Measurements from ENCODE around the gene ZNF536.

The ZNF536 gene

DNA sequence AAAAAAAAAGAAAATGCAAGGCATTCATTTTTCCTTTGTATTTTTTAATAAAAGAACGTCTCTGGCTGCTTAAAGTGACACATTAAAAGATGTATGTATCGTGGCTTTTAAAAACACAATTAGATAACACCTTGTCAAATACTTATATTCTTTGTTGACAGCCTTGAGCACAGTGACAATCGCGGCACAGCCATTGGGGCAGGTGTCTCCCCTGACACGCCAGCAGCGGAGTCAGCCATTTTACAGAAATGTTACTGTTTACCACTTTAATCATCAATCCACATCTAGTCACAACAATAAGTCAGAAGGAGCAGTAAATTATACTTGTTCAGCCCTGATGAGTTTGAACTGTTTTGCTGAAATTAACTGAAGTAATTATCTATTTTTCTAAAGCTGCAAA lies 224.1 kb downstream of the ZNF536 start:
- H3K4me3 ChIP-seq (ENCODE audit: low read length), result no peak overlapping the region
- no peak for TF ChIP-seq ZNF274 (IDR thresholded peaks at IDR 0.05; ENCODE audit: low read depth, low read length)

DNA sequence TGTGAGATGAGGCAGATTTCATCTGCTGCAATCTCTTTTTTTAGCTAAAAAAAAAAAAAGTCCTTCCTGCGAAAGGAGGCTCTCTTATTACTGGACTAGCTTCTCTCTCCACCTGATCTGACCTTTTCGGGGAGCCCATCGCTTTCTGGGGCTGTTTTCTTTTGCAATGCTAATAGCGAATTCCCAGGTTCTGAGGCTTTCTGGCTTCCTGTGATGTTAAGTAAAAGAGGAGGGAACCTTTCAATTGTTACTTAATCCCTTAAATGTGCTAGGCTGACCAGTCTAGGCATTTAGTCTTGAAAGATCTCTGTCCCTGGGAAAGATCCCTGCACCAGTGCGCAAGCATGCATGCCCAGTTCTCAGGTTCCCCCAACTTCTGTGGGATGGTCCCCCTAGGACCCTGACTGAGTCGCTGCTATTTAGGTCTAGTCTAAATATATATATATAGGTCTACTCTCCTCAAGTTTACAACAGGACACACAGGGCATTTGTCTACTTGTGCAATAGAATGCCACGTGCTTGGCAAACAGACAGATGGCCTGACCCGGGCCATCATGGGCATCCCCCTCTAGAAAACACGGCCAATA lies 224.7 kb downstream of the ZNF536 start:
- TF ChIP-seq ZNF274 (IDR thresholded peaks at IDR 0.05; ENCODE audit: low read depth, low read length), result no peak
- no peak overlapping the region for H3K4me3 ChIP-seq (ENCODE audit: low read length)

DNA sequence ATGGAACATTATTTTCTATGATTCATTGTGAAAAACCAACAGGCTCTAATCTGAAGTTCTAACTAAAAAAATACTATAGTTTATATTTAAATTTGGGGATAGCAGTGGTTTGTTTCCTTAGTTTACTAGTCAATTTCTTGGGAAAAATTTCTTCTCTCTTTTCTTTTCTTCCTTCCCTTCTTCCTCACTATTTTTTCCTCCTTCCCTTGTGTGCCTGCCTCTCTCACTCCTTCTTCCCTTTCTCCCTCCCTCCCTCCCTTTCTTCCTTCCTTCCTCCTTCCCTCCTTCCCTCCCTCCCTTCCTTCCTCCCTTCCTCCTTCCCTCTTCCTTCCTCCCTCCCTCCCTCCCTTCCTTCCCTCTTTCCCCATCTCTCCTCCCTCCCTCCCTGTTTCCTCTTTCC lies 226.5 kb downstream of the ZNF536 start:
- H3K4me3 ChIP-seq (ENCODE audit: low read length), result no peak overlapping the region
- no peak for TF ChIP-seq ZNF274 (IDR thresholded peaks at IDR 0.05; ENCODE audit: low read depth, low read length)

DNA sequence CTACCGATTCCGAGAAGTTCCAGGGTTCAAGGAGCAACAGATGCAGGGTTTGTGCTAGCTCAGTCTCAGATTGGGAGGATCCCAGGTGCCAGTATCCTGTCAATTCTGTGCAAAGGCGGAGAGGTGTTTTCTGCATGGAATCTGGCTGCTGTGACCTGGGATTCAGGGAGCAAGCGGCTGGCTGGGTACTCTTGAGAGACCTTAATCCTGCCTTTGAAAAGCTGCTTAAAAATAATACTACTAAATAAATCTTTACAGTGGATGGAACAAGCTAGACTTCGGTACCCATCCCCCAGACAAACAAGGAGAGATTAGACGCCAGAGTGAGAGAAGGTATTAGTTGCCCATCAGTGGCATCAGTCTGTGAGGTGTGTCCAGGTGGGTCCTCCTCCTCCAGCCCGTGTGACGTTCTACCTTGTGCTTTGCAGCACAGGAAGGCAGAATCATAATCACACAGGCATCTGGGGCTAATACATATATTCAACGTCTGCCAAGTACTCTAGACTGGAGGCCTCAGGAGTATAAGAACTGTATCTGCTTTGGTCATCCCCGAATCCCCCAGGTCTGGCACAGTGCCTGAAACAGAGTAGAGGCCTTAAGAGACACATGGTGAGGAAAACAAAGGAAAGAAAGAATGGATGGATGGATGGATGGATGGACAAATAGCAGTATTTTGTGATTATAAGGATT lies 230.6 kb downstream of the ZNF536 start:
- no peak overlapping the region for H3K4me3 ChIP-seq (ENCODE audit: low read length)

DNA sequence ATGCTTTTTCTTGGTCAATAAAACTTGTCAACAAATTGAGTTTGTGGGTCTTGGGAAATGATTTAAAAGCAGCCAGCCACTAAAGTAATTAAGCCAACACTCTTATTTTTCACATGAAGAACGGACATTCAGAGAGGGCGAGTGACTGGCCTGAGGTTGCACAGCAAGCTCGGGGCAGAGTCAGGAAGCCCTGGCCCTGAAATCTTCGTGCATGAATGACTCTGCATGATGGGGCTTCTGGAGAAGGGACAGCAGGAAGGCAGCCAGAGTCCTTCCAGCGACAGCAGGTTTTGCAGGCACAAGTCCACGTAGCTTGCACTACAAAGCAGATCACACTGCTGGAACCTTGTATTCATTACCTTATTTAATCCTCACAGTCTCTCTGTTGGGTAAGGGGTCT lies 232.5 kb downstream of the ZNF536 start:
- no peak for TF ChIP-seq ZNF274 (IDR thresholded peaks at IDR 0.05; ENCODE audit: low read depth, low read length)
- no peak overlapping the region for H3K4me3 ChIP-seq (ENCODE audit: low read length)

More for the DNA sequence above, 230.6 kb downstream of the ZNF536 start:
- no peak for TF ChIP-seq ZNF274 (IDR thresholded peaks at IDR 0.05; ENCODE audit: low read depth, low read length)

DNA sequence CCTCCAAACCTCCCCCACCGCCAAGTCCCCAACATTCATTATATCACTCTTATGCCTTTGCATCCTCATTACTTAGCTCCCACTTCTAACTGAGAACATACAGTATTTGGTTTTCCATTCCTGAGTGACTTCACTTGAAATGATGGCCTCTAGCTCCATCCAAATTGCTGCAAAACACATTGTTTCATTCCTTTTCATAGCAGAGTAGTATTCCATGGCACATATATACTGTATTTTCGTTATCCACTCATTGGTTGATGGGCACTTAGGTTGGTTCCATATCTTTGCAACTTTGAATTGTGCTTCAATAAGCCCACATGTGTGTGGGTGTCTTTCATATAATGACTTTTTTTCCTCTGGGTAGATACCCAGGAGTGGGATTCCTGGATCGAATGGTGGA lies 233.1 kb downstream of the ZNF536 start:
- TF ChIP-seq ZNF274 (IDR thresholded peaks at IDR 0.05; ENCODE audit: low read depth, low read length), result no peak
- H3K4me3 ChIP-seq (ENCODE audit: low read length), result no peak overlapping the region

DNA sequence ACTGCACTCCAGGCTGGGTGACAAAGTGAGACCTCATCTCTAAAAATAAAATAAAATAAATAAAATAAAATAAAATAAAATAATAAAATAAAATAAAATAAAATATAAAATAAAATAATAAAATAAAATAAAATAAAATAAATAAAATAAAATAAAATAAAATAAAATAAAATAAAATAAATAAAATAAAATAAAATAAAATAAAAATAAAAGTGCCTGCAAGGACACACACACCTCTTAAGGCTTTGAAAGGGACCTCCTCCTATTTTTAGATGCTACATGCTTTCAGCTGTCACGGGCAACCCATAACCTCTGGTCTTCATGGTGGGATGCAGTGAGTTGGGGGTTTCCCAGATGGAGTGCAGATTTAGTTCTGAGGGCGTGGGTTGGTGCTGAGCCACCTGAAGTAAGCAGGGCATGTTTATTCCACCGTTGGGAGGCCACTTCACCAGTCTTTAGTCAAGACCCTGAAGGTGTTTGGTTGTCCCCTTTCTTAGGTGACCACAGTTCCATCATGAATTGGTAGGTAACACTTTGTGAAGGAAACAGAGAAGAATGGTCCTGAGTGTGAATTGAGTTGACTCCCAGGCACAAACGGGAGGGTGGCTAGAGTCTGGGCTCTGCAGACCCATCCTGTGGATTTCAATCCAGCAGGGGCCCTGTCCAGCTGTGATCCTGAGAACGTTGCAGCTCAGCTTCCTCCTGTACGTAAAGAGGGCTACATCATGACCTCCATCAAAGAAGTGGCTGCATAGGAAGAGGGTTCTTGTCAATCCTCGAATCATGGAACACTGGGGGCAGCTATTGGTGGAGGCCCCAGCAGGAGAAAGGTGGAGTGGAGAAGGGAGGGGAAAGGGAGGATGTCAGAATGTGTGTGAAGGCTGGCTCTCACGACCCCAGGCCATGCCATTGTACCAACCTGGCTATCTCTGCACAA lies 234.2 kb downstream of the ZNF536 start:
- no peak overlapping the region for H3K4me3 ChIP-seq (ENCODE audit: low read length)
- TF ChIP-seq ZNF274 (IDR thresholded peaks at IDR 0.05; ENCODE audit: low read depth, low read length), result no peak

All from GM08714 (cell line).